Measurements from ENCODE around the gene UTY.

GRCh38 chrY:13478126-13478785, 1.6 kb downstream of the UTY start:
- TF ChIP-seq CTCF (IDR thresholded peaks at IDR 0.05; ENCODE audit: extremely low read depth in 1 of 2, insufficient read depth in 1 of 2, low read depth in 1 of 2, low read length in 2 of 2) = no peak
- no peak for TF ChIP-seq POLR2A (IDR thresholded peaks at IDR 0.05; ENCODE audit: low read depth, low read length)
